ENCODE measurements around the gene NKIRAS2.

The NKIRAS2 gene

GRCh38 chr17:42019509-42020404 lies at the start of gene NKIRAS2:
Gene NKIRAS2, plus strand, starts transcription at chr17:42020090. Its CDS starts 1,488 bp downstream, at chr17:42021578.
- DNase-seq, result peak; percentile 94

- no peak for DNase-seq
Observed at GRCh38 chr17:41970901-41971331, 49.0 kb upstream of the NKIRAS2 start.

- no peak for DNase-seq
Observed at GRCh38 chr17:41971721-41972523, 48.0 kb upstream of the NKIRAS2 start.

DNA sequence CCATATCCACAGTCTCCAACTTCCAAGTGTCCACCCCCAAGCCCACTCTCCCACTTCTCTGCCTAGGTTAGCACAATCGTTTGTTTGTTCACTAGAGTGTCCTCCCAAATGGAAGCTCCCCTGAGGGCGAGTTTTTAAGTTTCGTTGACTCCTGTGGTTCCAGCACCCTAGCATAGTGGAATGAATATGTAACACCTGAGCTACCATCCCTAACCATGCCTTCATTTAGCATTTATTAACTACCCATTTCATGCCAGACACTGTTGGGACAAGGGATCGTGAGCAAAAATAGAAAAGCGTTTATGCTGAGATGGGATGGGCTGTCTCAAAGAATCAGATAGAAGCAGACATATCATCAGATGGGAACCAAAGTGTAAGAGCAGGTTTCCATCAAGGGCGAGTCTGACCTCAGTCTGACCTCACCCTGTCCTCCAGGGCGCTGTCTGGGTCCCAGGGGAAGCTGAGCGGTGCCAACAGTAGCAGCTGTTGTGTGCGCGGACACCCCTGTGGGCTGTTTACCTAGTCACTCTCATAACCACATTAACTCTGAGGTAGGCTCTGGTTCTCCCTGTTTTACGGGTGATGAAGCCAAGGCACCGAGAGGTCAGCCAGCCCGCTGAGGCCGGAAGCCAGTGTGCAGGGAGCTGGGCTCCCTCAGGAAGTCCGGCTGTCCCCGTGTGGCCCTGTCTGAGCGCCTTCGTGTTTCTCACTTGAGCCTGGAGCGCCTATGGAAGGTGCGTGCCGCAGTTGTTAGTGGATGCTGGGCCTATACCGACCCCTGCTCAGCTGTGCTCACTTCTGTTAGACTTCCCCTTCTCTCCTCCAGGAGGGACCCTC lies 47.1 kb upstream of the NKIRAS2 start:
- no peak for DNase-seq

DNA sequence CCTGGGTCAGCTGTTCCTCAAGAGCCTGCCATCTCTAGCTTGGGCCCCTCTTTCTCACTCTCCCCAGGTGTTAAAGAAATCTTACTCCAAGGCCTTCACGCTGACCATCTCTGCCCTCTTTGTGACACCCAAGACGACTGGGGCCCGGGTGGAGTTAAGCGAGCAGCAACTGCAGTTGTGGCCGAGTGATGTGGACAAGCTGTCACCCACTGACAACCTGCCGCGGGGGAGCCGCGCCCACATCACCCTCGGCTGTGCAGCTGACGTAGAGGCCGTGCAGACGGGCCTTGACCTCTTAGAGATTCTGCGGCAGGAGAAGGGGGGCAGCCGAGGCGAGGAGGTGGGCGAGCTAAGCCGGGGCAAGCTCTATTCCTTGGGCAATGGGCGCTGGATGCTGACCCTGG lies 46.5 kb upstream of the NKIRAS2 start:
- DNase-seq, result no peak

- DNase-seq, result no peak
Observed at GRCh38 chr17:41974031-41974430, 45.9 kb upstream of the NKIRAS2 start.

- no peak for DNase-seq
Observed at GRCh38 chr17:41974658-41975057, 45.2 kb upstream of the NKIRAS2 start.

DNA sequence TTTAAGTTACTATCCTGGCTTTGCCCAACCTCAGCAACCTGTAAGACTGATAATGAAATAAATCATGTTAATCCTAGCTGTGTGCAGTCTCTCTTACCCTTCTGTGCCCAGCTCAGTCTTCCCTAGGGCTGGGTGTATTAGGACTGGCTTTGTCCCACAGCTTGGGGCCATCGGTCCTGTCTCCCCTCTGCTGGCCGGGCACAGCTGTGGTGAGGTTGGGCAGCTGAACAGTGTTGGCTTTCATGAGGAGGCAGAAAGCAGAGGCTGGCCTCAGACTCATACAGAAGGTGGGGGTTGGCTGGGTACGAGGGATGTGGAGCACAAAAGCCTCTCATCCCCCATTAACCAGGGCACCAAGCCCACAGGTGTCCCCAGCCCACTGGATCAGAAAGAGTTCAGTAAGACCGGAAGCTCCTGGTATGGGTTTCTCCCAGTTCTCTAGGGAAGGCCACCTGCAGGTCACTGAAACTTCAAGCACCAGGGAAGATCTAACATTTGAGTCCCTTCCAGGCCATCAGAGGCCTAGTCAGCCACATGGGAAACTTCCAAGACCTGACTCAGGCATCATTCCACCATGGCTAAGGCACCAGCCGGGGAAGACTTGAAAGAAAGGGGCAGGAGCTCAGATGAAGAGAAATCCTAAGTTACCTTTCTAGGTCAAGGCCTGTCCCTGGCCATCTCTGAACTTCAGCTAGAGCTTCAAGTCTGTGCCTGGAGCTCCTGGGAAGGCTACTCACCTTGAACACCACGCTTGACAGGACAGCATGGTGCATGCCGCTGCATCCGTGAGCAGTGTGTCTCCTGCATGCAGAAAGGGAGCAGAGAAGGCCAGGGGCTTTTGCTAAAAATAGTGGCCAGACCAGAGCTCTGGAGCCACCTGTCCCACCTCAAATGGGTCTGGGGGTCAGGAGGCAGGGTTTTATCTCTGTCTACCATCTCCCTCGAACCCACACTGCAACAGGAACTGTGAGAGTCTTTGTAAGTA lies 44.5 kb upstream of the NKIRAS2 start:
- no peak for DNase-seq

- DNase-seq, result no peak
Observed at GRCh38 chr17:41976142-41976768, 43.6 kb upstream of the NKIRAS2 start.

- no peak for DNase-seq
Observed at GRCh38 chr17:41977991-41978390, 41.9 kb upstream of the NKIRAS2 start.

- DNase-seq, result no peak
Observed at GRCh38 chr17:41982026-41982760, 37.7 kb upstream of the NKIRAS2 start.

- no peak for DNase-seq
Observed at GRCh38 chr17:41984454-41984853, 35.4 kb upstream of the NKIRAS2 start.

DNA sequence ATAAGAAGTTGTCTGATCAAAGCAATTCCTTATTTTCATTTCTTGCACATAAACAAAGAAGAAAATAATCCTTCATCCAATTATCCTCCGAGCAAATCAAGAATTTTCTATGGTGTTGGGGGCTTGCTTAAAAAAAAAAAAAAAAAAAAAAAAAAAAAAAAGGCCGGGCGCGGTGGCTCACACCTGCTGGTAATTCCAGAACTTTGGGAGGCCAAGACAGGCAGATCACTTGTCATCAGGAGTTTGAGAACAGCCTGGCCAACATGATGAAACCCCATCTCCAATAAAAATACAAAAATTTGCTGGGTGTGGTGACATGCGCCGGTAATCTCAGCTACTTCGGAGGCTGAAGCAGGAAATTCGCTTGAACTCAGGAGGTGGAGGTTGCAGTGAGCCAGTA lies 34.0 kb upstream of the NKIRAS2 start:
- DNase-seq, result no peak

DNA sequence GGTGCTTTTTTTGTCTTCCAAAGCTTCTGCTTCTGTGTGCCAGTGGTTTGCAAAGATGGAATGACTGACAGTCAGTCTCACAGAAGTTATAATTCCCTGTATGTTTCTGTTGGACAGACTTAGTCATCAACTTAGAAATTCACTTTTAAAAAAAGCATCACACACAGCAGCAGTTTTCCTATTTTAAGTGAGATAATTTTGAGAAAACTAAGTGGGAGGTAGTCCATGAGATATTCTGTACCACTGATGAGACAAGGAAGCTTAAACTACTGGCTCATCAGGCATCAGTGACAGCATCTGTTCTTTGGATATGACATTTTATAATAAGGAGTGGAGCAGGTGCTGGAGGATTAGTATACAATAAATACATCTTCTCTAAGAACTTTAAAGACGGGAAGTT lies 33.3 kb upstream of the NKIRAS2 start:
- DNase-seq, result no peak

- DNase-seq, result no peak
Observed at GRCh38 chr17:41987642-41988041, 32.2 kb upstream of the NKIRAS2 start.

DNA sequence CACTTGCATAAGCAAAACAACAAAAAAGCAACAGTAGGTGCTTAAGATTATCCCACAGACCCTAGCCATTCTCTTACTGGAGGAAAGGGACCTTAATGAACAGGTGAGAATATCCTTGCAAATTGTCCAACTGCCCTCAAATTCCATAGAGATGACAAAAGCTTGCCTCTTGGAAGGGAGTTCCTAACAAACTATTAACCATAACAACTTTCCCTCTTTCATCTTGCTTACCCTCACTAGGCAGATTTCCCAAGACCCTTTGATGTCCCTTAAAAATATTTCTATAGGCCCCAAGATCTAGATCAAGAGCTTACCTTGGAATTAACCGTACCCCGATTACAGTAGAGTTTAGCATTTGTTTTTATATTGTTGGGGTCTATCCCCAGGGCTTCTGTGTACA lies 31.5 kb upstream of the NKIRAS2 start:
- DNase-seq, result no peak

GRCh38 chr17:41989702-41990419 lies 30.0 kb upstream of the NKIRAS2 start:
- no peak for DNase-seq

- no peak for DNase-seq
Observed at GRCh38 chr17:41992576-41992975, 27.3 kb upstream of the NKIRAS2 start.

DNA sequence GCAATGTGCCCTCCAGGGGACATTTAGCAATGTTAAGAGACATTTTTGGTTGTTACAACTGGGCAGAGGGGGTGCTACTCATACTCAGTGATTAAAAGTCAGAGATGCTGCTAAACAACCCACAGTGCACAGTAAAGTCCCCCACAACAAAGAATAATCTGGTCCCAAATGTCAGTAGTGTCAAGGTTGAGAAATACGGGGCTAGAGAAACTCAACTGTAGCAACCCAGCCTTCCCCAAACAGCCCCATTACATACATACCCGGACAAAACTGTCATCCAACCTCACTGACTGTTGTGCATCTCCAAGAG lies 23.1 kb upstream of the NKIRAS2 start:
- no peak for DNase-seq

- no peak for DNase-seq
Observed at GRCh38 chr17:41998497-41998896, 21.4 kb upstream of the NKIRAS2 start.
